Measurements from ENCODE around the gene C1orf232. TPM values are rescaled to one million over a fixed set of nuclear protein-coding genes. Genes with fewer than 3 reads are reported as not detected.

The C1orf232 gene
- total and polyA plus RNA-seq, 2 of the 13 experiments (the other 11 are each of a cell fraction or from before 2014, with no cell fraction given): not detected

- no peak for FAIRE-seq
- in situ Hi-C loops (cut with HindIII; ENCODE audit: extremely low pct_ligation_motif_present, low pct_unique_long_range_greater_than_20kb): loop anchor here (10.0 kb wide), 1 partner anchor 275 kb away; no protein-coding TSS in a partner anchor
- TF ChIP-seq RBM22 (optimal IDR thresholded peaks at IDR 0.05; ENCODE audit: low read length): no peak
- peak; percentile 76; the same call in 1 of the 2 replicates for TF ChIP-seq ZNF784 (CRISPR knock-in tag; IDR thresholded peaks at IDR 0.05; ENCODE audit: borderline replicate concordance)
- no peak for TF ChIP-seq ZNF674 (CRISPR knock-in tag; IDR thresholded peaks at IDR 0.05; ENCODE audit: low read depth)
- peak; percentile 95 for TF ChIP-seq ELF1 (CRISPR knock-in tag; IDR thresholded peaks at IDR 0.05)
- peak; percentile 86; the same call in 1 of the 2 replicates for TF ChIP-seq GLI4 (CRISPR knock-in tag; IDR thresholded peaks at IDR 0.05; ENCODE audit: borderline replicate concordance)
- TF ChIP-seq CHCHD3 (CRISPR knock-in tag; IDR thresholded peaks at IDR 0.05): peak; percentile 76; the same call in 1 of the 2 replicates
- TF ChIP-seq SYNCRIP (IDR thresholded peaks at IDR 0.05; ENCODE audit: insufficient read depth, low read depth, low read length): no peak
- peak; percentile 88; the same call in 1 of the 2 replicates for TF ChIP-seq CREB3 (CRISPR knock-in tag; IDR thresholded peaks at IDR 0.05)
- TF ChIP-seq ZNF737 (CRISPR knock-in tag; IDR thresholded peaks at IDR 0.05; ENCODE audit: borderline replicate concordance): no peak; the same call in 1 of the 2 replicates
- peak; percentile 98 for TF ChIP-seq ZNF333 (CRISPR knock-in tag; IDR thresholded peaks at IDR 0.05; ENCODE audit: borderline replicate concordance)
- TF ChIP-seq HES4 (CRISPR knock-in tag; IDR thresholded peaks at IDR 0.05; ENCODE audit: borderline replicate concordance): peak; percentile 85; the same call in 1 of the 2 replicates
- TF ChIP-seq AFF4 (CRISPR knock-in tag; IDR thresholded peaks at IDR 0.05): no peak
- no peak for TF ChIP-seq HMG20A (CRISPR knock-in tag; IDR thresholded peaks at IDR 0.05; ENCODE audit: borderline replicate concordance)
- TF ChIP-seq ZSCAN31 (CRISPR knock-in tag; IDR thresholded peaks at IDR 0.05; ENCODE audit: low read depth): peak; percentile 82; the same call in 1 of the 2 replicates
- no peak for TF ChIP-seq SIX4 (CRISPR knock-in tag; IDR thresholded peaks at IDR 0.05)
- TF ChIP-seq AGO1 (IDR thresholded peaks at IDR 0.05; ENCODE audit: low read depth, low read length, poor library complexity, severe bottlenecking): no peak
Measured at GRCh38 chr1:26169669-26170471, 1.1 kb upstream of the C1orf232 start, which contains the start of gene ZNF593. TSS of gene ZNF593 (plus strand) at chr1:26169908. CDS start at chr1:26169984, 76 bp downstream.

More at GRCh38 chr1:26169669-26170471, 1.1 kb upstream of the C1orf232 start, which contains the start of gene ZNF593:
- Histone ChIP-seq H3K4me3 (replicated peaks in 1 of 3; ENCODE audit: insufficient read depth in 1 of 3, low read depth in 2 of 3, low read length in 3 of 3) (peak within 1 kb of the TSS; percentile 83 to 91 (median 90)), H3K27ac (ENCODE audit: extremely low read length, insufficient read depth, low read length) (peak within 1 kb of the TSS; percentile 60), H2AFZ (ENCODE audit: low read length) (peak within 1 kb of the TSS; percentile 57), H3K9ac (ENCODE audit: insufficient read depth, low read depth, low read length) (peak within 1 kb of the TSS; percentile 88), H3K4me1 (ENCODE audit: insufficient read depth, low read length) (peaks cover 27% of the 10 kb centered on the region), H3K4me2 (ENCODE audit: low read depth, low read length) (peak within 1 kb of the TSS; percentile 94), H3K79me2 (ENCODE audit: insufficient read depth, low read length) (peaks cover 7% of the 10 kb centered on the region), H3K36me3 (replicated peaks in 1 of 2; ENCODE audit: control insufficient read depth in 1 of 2, insufficient read depth in 2 of 2, low read length in 2 of 2) (no peaks in the 10 kb centered on the region), H3K9me3 (ENCODE audit: low read length) (no peaks in the 10 kb centered on the region), H4K20me1 (ENCODE audit: insufficient read depth, low read length) (no peaks in the 10 kb centered on the region), H3K27me3 (ENCODE audit: control insufficient read depth in 1 of 2, insufficient read depth in 2 of 2, low read length in 2 of 2) (peaks cover 0 to 9% of the 10 kb centered on the region in 2 experiments; a peak in 4 of 5 replicates)
- intact Hi-C loops (cut with micrococcal nuclease; ENCODE audit: unreplicated experiment): loop anchor here (2.0 kb wide), 1 partner anchor 63 kb away; no protein-coding TSS in a partner anchor
- ChIA-PET CTCF (ENCODE audit: low intra/inter-chr PET ratio, low total read pairs) (interaction anchor here (2.3 kb wide), 1 partner anchor 64 kb away, joined by 11 read pairs; the partner anchor contains the start of gene CEP85), POLR2A (interaction anchor here (0.6 to 1.6 kb wide), 12 partner anchors 9 to 350 kb away, joined by 3 to 31 read pairs (median 4); partner anchors contain the start of genes CEP85, DHDDS, MTFR1L and PDIK1L)
- BruUV-seq (replicated peaks): TSS peak; percentile 91
- DNase-seq (ENCODE audit: low spot score): peak; percentile 80
- 0% methylated on average over 12 of the region's 76 CpGs for WGBS (ENCODE audit: low lambda C conversion rate)
- peak; percentile 93 for ATAC-seq

Data from HepG2 (cell line).